Fibroblast of lung (primary cell): ENCODE data around the gene SMARCC1.
"Not testable (repeated sequence)": the region's sequence is repeated elsewhere in the genome, so short reads cannot be mapped to it uniquely, and the experiment has no call there.

Experiments used
- EZH2 ChIP-seq: IDR thresholded peaks from 2 replicates; pipeline ENCODE4 v1.5.1; 2012; ENCODE audit warnings: low read length, control low read depth, mild to moderate bottlenecking; ENCODE audit errors: missing control alignments
- TF ChIP-seq, protein P1 (sequence below), 2 donors: IDR thresholded peaks in 1 of 2; conservative IDR thresholded peaks in 1 of 2; 1 replicate in 1 of 2; 2 replicates in 1 of 2; pipeline ENCODE4 v1.5.1; 2011 to 2012; ENCODE audit warnings: low read length in 2 of 2, control low read depth in 1 of 2, inconsistent platforms in 1 of 2, low read depth in 1 of 2, mild to moderate bottlenecking in 1 of 2

DNA sequence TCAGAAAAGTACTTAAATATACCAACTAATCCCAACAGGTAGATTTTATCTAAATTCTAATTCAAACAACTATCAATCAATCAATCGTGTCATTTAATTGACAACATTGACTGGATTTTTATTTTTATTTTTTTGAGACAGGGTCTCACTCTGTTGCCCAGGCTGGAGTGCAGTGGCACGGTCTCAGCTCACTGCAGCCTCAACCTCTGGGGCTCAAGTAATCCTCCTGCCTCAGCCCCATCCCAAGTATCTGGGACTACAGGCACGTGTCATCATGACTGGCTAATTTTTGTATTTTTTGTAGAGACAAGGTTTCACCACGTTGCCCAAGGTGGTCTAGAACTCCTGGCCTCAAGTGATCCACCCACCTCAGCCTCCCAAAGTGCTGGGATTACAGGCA lies 64.2 kb downstream of the SMARCC1 start:
- TF ChIP-seq EZH2: not testable (repeated sequence)
- TF ChIP-seq, protein P1, sequence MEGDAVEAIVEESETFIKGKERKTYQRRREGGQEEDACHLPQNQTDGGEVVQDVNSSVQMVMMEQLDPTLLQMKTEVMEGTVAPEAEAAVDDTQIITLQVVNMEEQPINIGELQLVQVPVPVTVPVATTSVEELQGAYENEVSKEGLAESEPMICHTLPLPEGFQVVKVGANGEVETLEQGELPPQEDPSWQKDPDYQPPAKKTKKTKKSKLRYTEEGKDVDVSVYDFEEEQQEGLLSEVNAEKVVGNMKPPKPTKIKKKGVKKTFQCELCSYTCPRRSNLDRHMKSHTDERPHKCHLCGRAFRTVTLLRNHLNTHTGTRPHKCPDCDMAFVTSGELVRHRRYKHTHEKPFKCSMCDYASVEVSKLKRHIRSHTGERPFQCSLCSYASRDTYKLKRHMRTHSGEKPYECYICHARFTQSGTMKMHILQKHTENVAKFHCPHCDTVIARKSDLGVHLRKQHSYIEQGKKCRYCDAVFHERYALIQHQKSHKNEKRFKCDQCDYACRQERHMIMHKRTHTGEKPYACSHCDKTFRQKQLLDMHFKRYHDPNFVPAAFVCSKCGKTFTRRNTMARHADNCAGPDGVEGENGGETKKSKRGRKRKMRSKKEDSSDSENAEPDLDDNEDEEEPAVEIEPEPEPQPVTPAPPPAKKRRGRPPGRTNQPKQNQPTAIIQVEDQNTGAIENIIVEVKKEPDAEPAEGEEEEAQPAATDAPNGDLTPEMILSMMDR (conservative IDR thresholded peaks at IDR 0.05 in 1 of 2, IDR thresholded peaks at IDR 0.05 in 1 of 2; ENCODE audit: low read depth in 1 of 2, low read length in 2 of 2): not testable (repeated sequence)
